ENCODE data around the gene USP4.

- TF ChIP-seq CTCF (tag by site-specific recombination; IDR thresholded peaks at IDR 0.05) (no peak), TSHZ1 (tag by site-specific recombination; IDR thresholded peaks at IDR 0.05; ENCODE audit: borderline replicate concordance) (no peak), PRDM10 (tag by site-specific recombination; IDR thresholded peaks at IDR 0.05) (peak; percentile 18; the same call in 1 of the 2 replicates), REPIN1 (tag by site-specific recombination; IDR thresholded peaks at IDR 0.05; ENCODE audit: low read depth) (no peak), SALL2 (tag by site-specific recombination; IDR thresholded peaks at IDR 0.05; ENCODE audit: borderline replicate concordance) (no peak), ZBTB44 (tag by site-specific recombination; IDR thresholded peaks at IDR 0.05) (no peak), ZNF366 (tag by site-specific recombination; conservative IDR thresholded peaks at IDR 0.05) (no peak), TCF7L2 (IDR thresholded peaks at IDR 0.05; ENCODE audit: borderline replicate concordance, low read depth, low read length) (no peak), HOXA7 (CRISPR knock-in tag; IDR thresholded peaks at IDR 0.05; ENCODE audit: borderline replicate concordance) (no peak), ZNF707 (tag by site-specific recombination; IDR thresholded peaks at IDR 0.05) (no peak), PRDM6 (tag by site-specific recombination; IDR thresholded peaks at IDR 0.05) (no peak)
Measured at GRCh38 chr3:49359623-49360022, 19.8 kb upstream of the USP4 start.
